Activated CD8-positive, alpha-beta memory T cell treated with anti-CD3 and anti-CD28 coated beads, Interleukin-2, amount 10 ng/mL, durations not matched to agents 7 days and 5 days (primary cell): ENCODE data around the gene OR13C3. TPM values are rescaled to one million over a fixed set of nuclear protein-coding genes. Genes with fewer than 3 reads are reported as not detected.
"Not testable (repeated sequence)": the region's sequence is repeated elsewhere in the genome, so short reads cannot be mapped to it uniquely, and the experiment has no call there.

Source experiments
- ATAC-seq: fragments of 150-1000 bp; cut with Tn5 transposase; one replicate; pipeline ENCODE4 v1.10.0; 2021; ENCODE audit warnings: moderate library complexity
- CTCF ChIA-PET: fragments of 350-600 bp; sonication (Branson Sonifier 250); formaldehyde crosslinking; loops from one replicate; lab custom pipeline; 2021; ENCODE audit warnings: antibody characterized with exemption; lab: Charles Lee
- DNase-seq: peaks from one replicate; pipeline ENCODE4 v3.0.0-alpha.2; 2020
- H3K27ac Mint-ChIP-seq: one replicate; pipeline ENCODE4 v1.8.0; 2021; ENCODE audit warnings: mild to moderate bottlenecking, mixed read lengths
- H3K27me3 Mint-ChIP-seq: one replicate; pipeline ENCODE4 v1.8.0; 2021; ENCODE audit warnings: mixed read lengths
- H3K36me3 Mint-ChIP-seq: one replicate; pipeline ENCODE4 v1.8.0; 2021; ENCODE audit warnings: mild to moderate bottlenecking, mixed read lengths
- H3K4me1 Mint-ChIP-seq: one replicate; pipeline ENCODE4 v1.8.0; 2021; ENCODE audit warnings: mixed read lengths
- H3K4me3 Mint-ChIP-seq: one replicate; pipeline ENCODE4 v1.8.0; 2021; ENCODE audit warnings: mild to moderate bottlenecking, moderate library complexity, mixed read lengths
- H3K9me3 Mint-ChIP-seq: one replicate; pipeline ENCODE4 v1.8.0; 2022; ENCODE audit warnings: low read depth, mixed read lengths
- total RNA-seq, 2 experiments: library from RNA; stranded (reverse); gene quantifications; one replicate each; pipeline ENCODE4 v1.2.3, GENCODE V29; 2021

OR13C3 gene
- not detected for total RNA-seq

- no peaks in the 10 kb centered on the region for H3K4me1 Mint-ChIP-seq
- no peak for ATAC-seq
- no peak within 1 kb of the TSS for H3K4me3 Mint-ChIP-seq
- CTCF ChIA-PET = no interaction called here
- H3K27ac Mint-ChIP-seq = no peak within 1 kb of the TSS
- no peaks in the 10 kb centered on the region for H3K27me3 Mint-ChIP-seq
- no peaks in the 10 kb centered on the region for H3K9me3 Mint-ChIP-seq
- H3K36me3 Mint-ChIP-seq = no peaks in the 10 kb centered on the region
- DNase-seq = no peak
These were observed at the start of gene OR13C3 for GRCh38 chr9:104536756-104537155. Gene OR13C3, minus strand, starts transcription at chr9:104536856. Its CDS starts 133 bp downstream, at chr9:104536723.

DNA sequence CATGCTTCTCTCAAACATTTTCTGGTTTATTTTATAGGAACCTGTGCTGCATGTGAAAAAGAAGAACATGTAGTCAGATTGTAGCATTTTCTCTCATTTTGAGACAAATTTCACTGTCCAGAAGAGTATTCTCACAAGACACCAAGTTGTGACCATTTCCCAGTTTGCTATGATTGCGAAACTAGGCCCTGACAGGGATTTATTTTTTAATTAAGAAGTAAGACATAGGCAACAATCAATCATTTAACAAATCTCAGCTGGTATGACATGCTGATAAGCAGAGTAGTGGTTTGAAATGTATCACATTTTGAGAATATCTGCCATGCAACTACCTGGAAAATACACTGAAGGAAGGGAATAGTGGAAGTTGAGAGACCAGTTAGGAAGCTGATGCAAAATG is 43.9 kb upstream of the OR13C3 start:
- Mint-ChIP-seq H3K27me3 (no peaks in the 10 kb centered on the region), H3K27ac (no peak overlapping the region), H3K4me3 (no peak overlapping the region), H3K36me3 (no peaks in the 10 kb centered on the region), H3K4me1 (no peaks in the 10 kb centered on the region), H3K9me3 (no peaks in the 10 kb centered on the region)
- DNase-seq = no peak
- ATAC-seq = no peak
- CTCF ChIA-PET = no interaction called here

DNA sequence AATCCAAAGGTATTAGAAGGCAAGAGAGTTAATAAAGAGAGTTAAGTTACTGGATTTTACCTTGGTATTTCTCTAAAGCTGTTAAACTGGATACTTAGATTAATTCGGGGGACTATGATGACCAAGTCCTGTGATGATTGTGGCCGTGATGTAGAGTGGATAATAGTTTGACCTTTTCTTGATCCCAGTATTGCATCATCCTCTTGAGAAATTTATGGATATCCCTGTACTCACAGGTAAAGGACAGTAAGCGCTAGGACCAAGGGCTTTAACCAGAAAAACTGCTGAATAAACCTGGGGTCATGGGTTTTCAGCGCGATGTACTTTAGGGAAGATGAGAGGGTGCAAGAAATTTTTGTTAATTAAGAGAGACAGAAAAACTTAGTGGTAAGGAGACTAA is 40.6 kb upstream of the OR13C3 start:
- Mint-ChIP-seq H3K4me3 (no peak overlapping the region), H3K36me3 (no peaks in the 10 kb centered on the region), H3K27me3 (no peaks in the 10 kb centered on the region), H3K27ac (no peak overlapping the region), H3K4me1 (no peaks in the 10 kb centered on the region), H3K9me3 (no peaks in the 10 kb centered on the region)
- ATAC-seq (no peak), DNase-seq (no peak)
- CTCF ChIA-PET = no interaction called here

GRCh38 chr9:104575456-104575855 is 38.8 kb upstream of the OR13C3 start:
- CTCF ChIA-PET = no interaction called here
- Mint-ChIP-seq H3K4me1 (no peaks in the 10 kb centered on the region), H3K27me3 (no peaks in the 10 kb centered on the region), H3K27ac (no peak overlapping the region), H3K4me3 (no peak overlapping the region), H3K9me3 (no peaks in the 10 kb centered on the region), H3K36me3 (no peaks in the 10 kb centered on the region)
- DNase-seq = no peak
- ATAC-seq = no peak

GRCh38 chr9:104572612-104573011 is 36.0 kb upstream of the OR13C3 start:
- Mint-ChIP-seq H3K27ac (no peak overlapping the region), H3K4me1 (no peaks in the 10 kb centered on the region), H3K36me3 (no peaks in the 10 kb centered on the region), H3K27me3 (no peaks in the 10 kb centered on the region), H3K4me3 (no peak overlapping the region), H3K9me3 (peaks cover 4% of the 10 kb centered on the region)
- ATAC-seq (no peak), DNase-seq (no peak)
- CTCF ChIA-PET = no interaction called here

DNA sequence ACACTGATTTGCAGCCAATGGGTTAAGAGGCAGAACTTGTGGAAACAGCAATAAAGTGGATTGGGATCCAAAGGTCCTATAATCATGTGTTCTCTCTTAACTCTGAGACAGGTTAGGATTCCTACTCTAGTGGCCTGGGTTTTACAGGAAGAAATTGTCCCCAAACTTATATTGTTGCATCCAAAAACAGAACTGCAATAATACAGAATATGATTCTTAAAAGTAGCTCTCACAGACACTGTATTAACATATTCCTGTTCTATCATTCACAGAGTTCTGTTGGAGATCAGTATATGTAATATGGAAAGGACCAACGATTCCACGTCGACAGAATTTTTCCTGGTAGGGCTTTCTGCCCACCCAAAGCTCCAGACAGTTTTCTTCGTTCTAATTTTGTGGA is 32.2 kb upstream of the OR13C3 start, which contains the start of gene OR13C8:
TSS of gene OR13C8 (plus strand) at position 301 of the 400 bp plus-strand sequence. CDS start at position 301, 0 bp downstream.
- Mint-ChIP-seq H3K27me3 (no peaks in the 10 kb centered on the region), H3K9me3 (peaks cover 4% of the 10 kb centered on the region), H3K27ac (no peak within 1 kb of the TSS), H3K36me3 (no peaks in the 10 kb centered on the region), H3K4me3 (no peak within 1 kb of the TSS), H3K4me1 (no peaks in the 10 kb centered on the region)
- CTCF ChIA-PET = no interaction called here
- ATAC-seq = no peak
- DNase-seq = no peak

- H3K27me3 Mint-ChIP-seq = no peaks in the 10 kb centered on the region
- CTCF ChIA-PET = no interaction called here
- no peaks in the 10 kb centered on the region for H3K4me1 Mint-ChIP-seq
- no peaks in the 10 kb centered on the region for H3K36me3 Mint-ChIP-seq
- H3K4me3 Mint-ChIP-seq = no peak overlapping the region
- ATAC-seq (no peak), DNase-seq (no peak)
- no peak overlapping the region for H3K27ac Mint-ChIP-seq
- H3K9me3 Mint-ChIP-seq = peaks cover 4% of the 10 kb centered on the region
These were observed 27.7 kb upstream of the OR13C3 start for GRCh38 chr9:104564358-104564757.

- CTCF ChIA-PET = no interaction called here
- Mint-ChIP-seq H3K36me3 (no peaks in the 10 kb centered on the region), H3K4me3 (no peak overlapping the region), H3K4me1 (no peaks in the 10 kb centered on the region), H3K27ac (no peak overlapping the region), H3K9me3 (peaks cover 9% of the 10 kb centered on the region), H3K27me3 (no peaks in the 10 kb centered on the region)
- DNase-seq (no peak), ATAC-seq (no peak)
These were observed 20.4 kb upstream of the OR13C3 start for GRCh38 chr9:104556830-104557634.

- no peak for ATAC-seq
- H3K4me3 Mint-ChIP-seq = no peak overlapping the region
- H3K27ac Mint-ChIP-seq = no peak overlapping the region
- DNase-seq = no peak
- CTCF ChIA-PET = no interaction called here
- no peaks in the 10 kb centered on the region for H3K27me3 Mint-ChIP-seq
- no peaks in the 10 kb centered on the region for H3K36me3 Mint-ChIP-seq
- peaks cover 9% of the 10 kb centered on the region for H3K9me3 Mint-ChIP-seq
- no peaks in the 10 kb centered on the region for H3K4me1 Mint-ChIP-seq
These were observed 18.9 kb upstream of the OR13C3 start for GRCh38 chr9:104555521-104555920.

DNA sequence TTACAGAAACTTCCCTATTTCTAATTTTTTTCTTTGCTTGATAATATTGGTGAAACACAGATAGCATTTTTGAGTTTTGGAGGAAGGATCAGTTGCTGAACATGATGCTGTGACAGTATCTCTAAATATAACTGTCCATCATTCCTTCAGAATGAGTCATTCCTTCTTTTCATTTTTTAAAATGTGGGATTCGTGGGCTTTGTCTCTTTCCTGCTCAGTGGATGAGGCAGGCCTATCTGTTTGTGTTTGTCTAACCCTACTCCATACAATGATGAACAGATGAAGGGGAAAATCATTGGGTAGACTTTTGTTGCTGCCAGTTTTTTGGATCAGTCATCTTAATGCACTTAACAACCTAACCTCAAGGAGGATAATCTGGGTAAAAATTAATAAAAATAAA is 16.6 kb upstream of the OR13C3 start:
- ATAC-seq = no peak
- Mint-ChIP-seq H3K4me1 (no peaks in the 10 kb centered on the region), H3K27ac (no peak overlapping the region), H3K4me3 (no peak overlapping the region), H3K9me3 (peaks cover 5% of the 10 kb centered on the region), H3K27me3 (no peaks in the 10 kb centered on the region), H3K36me3 (no peaks in the 10 kb centered on the region)
- no peak for DNase-seq
- CTCF ChIA-PET = no interaction called here

DNA sequence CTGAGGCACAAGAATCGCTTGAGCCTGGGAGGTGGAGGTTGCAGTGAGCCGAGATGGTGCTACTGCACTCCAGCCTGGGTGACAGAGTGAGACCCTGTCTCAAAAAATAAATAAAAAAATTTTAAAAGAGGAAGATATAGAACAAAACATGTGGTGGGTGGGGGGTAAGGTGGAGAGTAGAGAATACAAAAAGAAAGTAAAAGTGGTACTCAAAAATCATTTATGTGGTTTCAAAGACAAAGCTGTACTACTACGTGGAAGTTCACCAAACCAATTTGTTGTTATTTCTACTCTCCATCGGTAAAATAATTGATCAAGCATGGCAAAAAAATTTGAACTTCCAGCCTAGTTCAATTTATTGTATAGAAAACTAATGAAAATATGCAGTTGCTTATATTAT is 8.0 kb upstream of the OR13C3 start:
- no peaks in the 10 kb centered on the region for H3K9me3 Mint-ChIP-seq
- H3K4me3 Mint-ChIP-seq = no peak overlapping the region
- H3K36me3 Mint-ChIP-seq = no peaks in the 10 kb centered on the region
- ATAC-seq = no peak
- no peaks in the 10 kb centered on the region for H3K4me1 Mint-ChIP-seq
- no peak for DNase-seq
- no peak overlapping the region for H3K27ac Mint-ChIP-seq
- CTCF ChIA-PET = no interaction called here
- no peaks in the 10 kb centered on the region for H3K27me3 Mint-ChIP-seq

- Mint-ChIP-seq H3K4me3 (no peak overlapping the region), H3K36me3 (no peaks in the 10 kb centered on the region), H3K27ac (no peak overlapping the region), H3K27me3 (no peaks in the 10 kb centered on the region), H3K9me3 (no peaks in the 10 kb centered on the region), H3K4me1 (no peaks in the 10 kb centered on the region)
- DNase-seq = no peak
- no peak for ATAC-seq
- CTCF ChIA-PET = no interaction called here
These were observed 2.6 kb upstream of the OR13C3 start for GRCh38 chr9:104539275-104539674.

GRCh38 chr9:104527109-104527508 is 9.5 kb downstream of the OR13C3 start, which contains the start of gene OR13C4:
Gene OR13C4, minus strand, starts transcription at chr9:104527209. Its CDS starts 0 bp downstream, at chr9:104527209.
- no peaks in the 10 kb centered on the region for H3K27me3 Mint-ChIP-seq
- H3K4me3 Mint-ChIP-seq = no peak within 1 kb of the TSS
- CTCF ChIA-PET = no interaction called here
- no peak within 1 kb of the TSS for H3K27ac Mint-ChIP-seq
- no peaks in the 10 kb centered on the region for H3K36me3 Mint-ChIP-seq
- H3K4me1 Mint-ChIP-seq = no peaks in the 10 kb centered on the region
- peaks cover 2% of the 10 kb centered on the region for H3K9me3 Mint-ChIP-seq
- ATAC-seq (no peak), DNase-seq (no peak)

- H3K4me1 Mint-ChIP-seq, CTCF ChIA-PET, H3K36me3 Mint-ChIP-seq, DNase-seq, H3K27me3 Mint-ChIP-seq, ATAC-seq, H3K9me3 Mint-ChIP-seq, H3K4me3 Mint-ChIP-seq, H3K27ac Mint-ChIP-seq: not testable (repeated sequence)
These were observed 16.4 kb downstream of the OR13C3 start for GRCh38 chr9:104520241-104520640.
